ENCODE results near the gene NUDT2. TPM values are rescaled to one million over a fixed set of nuclear protein-coding genes. Genes with fewer than 3 reads are reported as not detected.
"Not testable (repeated sequence)": the region's sequence is repeated elsewhere in the genome, so short reads cannot be mapped to it uniquely, and the experiment has no call there.

NUDT2 gene
- total RNA-seq, 5 donors from 2014 or later (not counting 1 experiment from before 2014, with no cell fraction given), result 9.9 to 22.7 (median 17.4) TPM

DNA sequence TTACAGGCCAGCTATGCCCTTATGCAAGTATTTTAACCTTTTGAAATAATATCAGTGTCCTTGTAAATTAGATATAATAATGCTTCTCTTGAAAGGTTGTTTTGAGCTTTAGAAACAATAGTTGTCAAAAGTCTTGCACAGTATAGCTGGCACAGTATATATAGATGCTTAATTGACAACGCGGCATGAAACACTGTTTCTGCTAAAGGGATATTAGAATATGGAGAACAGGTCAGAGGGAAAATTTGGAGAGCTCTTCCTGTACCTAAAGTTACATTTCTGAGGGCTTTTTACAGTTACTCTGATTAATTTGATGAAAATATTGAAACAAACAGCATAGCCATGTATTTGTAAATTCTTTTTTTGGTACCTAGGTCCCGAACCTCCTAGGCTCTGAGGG is 4.5 kb downstream of the NUDT2 start:
- POLR2A ChIA-PET, result no interaction called here
- peaks cover 3 to 10% of the 10 kb centered on the region in 2 experiments for H3K4me1 ChIP-seq (ENCODE audit: control insufficient read depth in 1 of 2, extremely low read depth in 1 of 2, insufficient read depth in 2 of 2, low read length in 2 of 2)
- H3K36me3 ChIP-seq (ENCODE audit: control insufficient read depth in 2 of 2, extremely low read depth in 1 of 2, insufficient read depth in 1 of 2, low read length in 1 of 2), result peaks cover 0 to 5% of the 10 kb centered on the region in 2 donors
- H3K27me3 ChIP-seq (replicated peaks in 1 of 2; ENCODE audit: control insufficient read depth in 2 of 2, extremely low read depth in 1 of 2, insufficient read depth in 2 of 2, low read length in 1 of 2), result no peaks in the 10 kb centered on the region
- no peak for ATAC-seq (replicated peaks in 1 of 4)
- H3K4me3 Mint-ChIP-seq, result no peak overlapping the region
- no peak for DNase-seq
- H3K9me3 Mint-ChIP-seq, result no peaks in the 10 kb centered on the region
- H3K36me3 Mint-ChIP-seq, result peaks cover 4% of the 10 kb centered on the region
- H3K9me3 ChIP-seq, result no peaks in the 10 kb centered on the region
- H3K27ac ChIP-seq (ENCODE audit: low read length), result no peak overlapping the region
- no peaks in the 10 kb centered on the region for H3K27me3 Mint-ChIP-seq
- no peak overlapping the region for H3K4me3 ChIP-seq (ENCODE audit: control insufficient read depth in 1 of 2, extremely low read depth in 1 of 2, low read length in 1 of 2)
- H3K27ac Mint-ChIP-seq, result no peak overlapping the region
- H3K4me1 Mint-ChIP-seq, result peaks cover 25 to 33% (median 31%) of the 10 kb centered on the region in 3 donors
- CTCF ChIA-PET, result interaction anchor here (0.8 to 3.1 kb wide), 6 partner anchors 9 to 70 kb away, joined by 3 to 27 read pairs (median 4); partner anchors contain the start of gene MYORG (in 1 of the 2)
- 64% methylated on average over 2 of the region's 3 CpGs for WGBS (ENCODE audit: insufficient coverage)

- POLR2A ChIA-PET, result no interaction called here
- no peak overlapping the region for H3K4me3 Mint-ChIP-seq
- no CpG with 5 or more reads among the region's 1 CpG for WGBS (ENCODE audit: insufficient coverage)
Observed at GRCh38 chr9:34334337-34334824, 5.0 kb downstream of the NUDT2 start.

GRCh38 chr9:34334916-34335315 is 5.5 kb downstream of the NUDT2 start:
- no peak overlapping the region for H3K4me3 Mint-ChIP-seq
- Histone ChIP-seq H3K27ac (ENCODE audit: low read length) (no peak overlapping the region), H3K36me3 (ENCODE audit: control insufficient read depth in 2 of 2, extremely low read depth in 1 of 2, insufficient read depth in 1 of 2, low read length in 1 of 2) (peaks cover 0 to 12% of the 10 kb centered on the region in 2 donors), H3K9me3 (no peaks in the 10 kb centered on the region), H3K4me1 (ENCODE audit: control insufficient read depth in 1 of 2, extremely low read depth in 1 of 2, insufficient read depth in 2 of 2, low read length in 2 of 2) (peaks cover 2 to 7% of the 10 kb centered on the region in 2 experiments), H3K27me3 (replicated peaks in 1 of 2; ENCODE audit: control insufficient read depth in 2 of 2, extremely low read depth in 1 of 2, insufficient read depth in 2 of 2, low read length in 1 of 2) (no peaks in the 10 kb centered on the region), H3K4me3 (ENCODE audit: control insufficient read depth in 1 of 2, extremely low read depth in 1 of 2, low read length in 1 of 2) (no peak overlapping the region)
- ChIA-PET CTCF (interaction anchor here in 1 of 2 donors (0.6 kb wide), 1 partner anchor 115 kb away, joined by 3 read pairs; no protein-coding TSS in a partner anchor), POLR2A (interaction anchor here in 1 of 2 donors (0.6 kb wide), 1 partner anchor 735 kb away, joined by 14 read pairs; no protein-coding TSS in a partner anchor)
- no peaks in the 10 kb centered on the region for H3K27me3 Mint-ChIP-seq
- no peaks in the 10 kb centered on the region for H3K9me3 Mint-ChIP-seq
- DNase-seq (no peak), ATAC-seq (replicated peaks in 1 of 4) (no peak)
- peaks cover 22 to 23% (median 23%) of the 10 kb centered on the region in 3 donors for H3K4me1 Mint-ChIP-seq
- 100% methylated on average over 1 of the region's 2 CpGs for WGBS (ENCODE audit: insufficient coverage)
- H3K36me3 Mint-ChIP-seq, result peaks cover 7% of the 10 kb centered on the region
- no peak overlapping the region for H3K27ac Mint-ChIP-seq

More at GRCh38 chr9:34334337-34334824, 5.0 kb downstream of the NUDT2 start:
- H3K9me3 Mint-ChIP-seq, result no peaks in the 10 kb centered on the region
- CTCF ChIA-PET, result interaction anchor here (0.6 to 3.1 kb wide), 6 partner anchors 42 to 116 kb away, joined by 3 to 27 read pairs (median 4); partner anchors contain the start of gene MYORG (in 1 of the 2)
- Histone ChIP-seq H3K27me3 (replicated peaks in 1 of 2; ENCODE audit: control insufficient read depth in 2 of 2, extremely low read depth in 1 of 2, insufficient read depth in 2 of 2, low read length in 1 of 2) (no peaks in the 10 kb centered on the region), H3K9me3 (no peaks in the 10 kb centered on the region), H3K27ac (ENCODE audit: low read length) (no peak overlapping the region), H3K4me3 (ENCODE audit: control insufficient read depth in 1 of 2, extremely low read depth in 1 of 2, low read length in 1 of 2) (no peak overlapping the region), H3K4me1 (ENCODE audit: control insufficient read depth in 1 of 2, extremely low read depth in 1 of 2, insufficient read depth in 2 of 2, low read length in 2 of 2) (peaks cover 2 to 9% of the 10 kb centered on the region in 2 experiments), H3K36me3 (ENCODE audit: control insufficient read depth in 2 of 2, extremely low read depth in 1 of 2, insufficient read depth in 1 of 2, low read length in 1 of 2) (peaks cover 0 to 10% of the 10 kb centered on the region in 2 donors)
- H3K27ac Mint-ChIP-seq, result no peak overlapping the region
- H3K27me3 Mint-ChIP-seq, result no peaks in the 10 kb centered on the region
- peaks cover 7% of the 10 kb centered on the region for H3K36me3 Mint-ChIP-seq
- DNase-seq (no peak), ATAC-seq (replicated peaks in 1 of 4) (no peak)
- H3K4me1 Mint-ChIP-seq, result peaks cover 23 to 29% (median 29%) of the 10 kb centered on the region in 3 donors

DNA sequence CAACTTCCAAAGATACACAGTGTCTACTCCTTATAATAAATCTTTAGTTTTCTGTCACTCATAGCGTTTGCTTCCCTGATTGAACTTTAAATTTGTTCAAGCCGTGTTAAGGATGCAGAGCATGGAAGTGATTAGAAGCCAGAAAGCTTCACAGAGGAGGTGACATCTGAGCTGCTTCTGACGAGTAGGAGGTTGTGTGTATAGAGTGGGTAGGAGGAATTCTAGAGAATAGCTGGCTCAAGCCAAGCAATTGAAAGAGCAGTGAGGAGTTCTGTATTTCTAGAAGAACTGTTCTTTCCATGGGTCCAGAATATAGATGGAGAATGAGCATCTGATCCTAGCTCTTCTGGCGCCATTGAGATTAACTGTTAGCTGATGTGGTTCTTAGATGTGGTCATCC is 6.0 kb downstream of the NUDT2 start:
- peaks cover under 1 to 17% of the 10 kb centered on the region in 2 donors for H3K36me3 ChIP-seq (ENCODE audit: control insufficient read depth in 2 of 2, extremely low read depth in 1 of 2, insufficient read depth in 1 of 2, low read length in 1 of 2)
- peaks cover under 1 to 3% of the 10 kb centered on the region in 2 experiments for H3K4me1 ChIP-seq (ENCODE audit: control insufficient read depth in 1 of 2, extremely low read depth in 1 of 2, insufficient read depth in 2 of 2, low read length in 2 of 2)
- no peaks in the 10 kb centered on the region for H3K27me3 ChIP-seq (replicated peaks in 1 of 2; ENCODE audit: control insufficient read depth in 2 of 2, extremely low read depth in 1 of 2, insufficient read depth in 2 of 2, low read length in 1 of 2)
- Mint-ChIP-seq H3K36me3 (peaks cover 12% of the 10 kb centered on the region), H3K9me3 (no peaks in the 10 kb centered on the region), H3K4me3 (no peak overlapping the region), H3K4me1 (peaks cover 17 to 23% (median 19%) of the 10 kb centered on the region in 3 donors), H3K27me3 (no peaks in the 10 kb centered on the region), H3K27ac (no peak overlapping the region)
- H3K9me3 ChIP-seq, result no peaks in the 10 kb centered on the region
- no peak overlapping the region for H3K27ac ChIP-seq (ENCODE audit: low read length)
- ChIA-PET POLR2A (interaction anchor here in 1 of 2 donors (0.6 kb wide), 1 partner anchor 734 kb away, joined by 14 read pairs; no protein-coding TSS in a partner anchor), CTCF (interaction anchor here (0.6 kb wide), 2 partner anchors 38 to 539 kb away, joined by 3 read pairs; no protein-coding TSS in a partner anchor)
- no peak overlapping the region for H3K4me3 ChIP-seq (ENCODE audit: control insufficient read depth in 1 of 2, extremely low read depth in 1 of 2, low read length in 1 of 2)
- WGBS (ENCODE audit: insufficient coverage), result 85% methylated on average over 2 of the region's 4 CpGs
- no peak for ATAC-seq (replicated peaks in 1 of 4)
- no peak for DNase-seq

GRCh38 chr9:34337403-34337802 is 8.0 kb downstream of the NUDT2 start:
- no peak overlapping the region for H3K27ac ChIP-seq (ENCODE audit: low read length)
- Mint-ChIP-seq H3K9me3 (no peaks in the 10 kb centered on the region), H3K4me3 (no peak overlapping the region), H3K27ac (no peak overlapping the region), H3K27me3 (no peaks in the 10 kb centered on the region), H3K4me1 (peaks cover 5 to 8% (median 5%) of the 10 kb centered on the region in 3 donors), H3K36me3 (peaks cover 21% of the 10 kb centered on the region)
- CTCF ChIA-PET, result interaction anchor here in 1 of 2 donors (0.5 to 0.7 kb wide), 3 partner anchors 237 to 524 kb away, joined by 5 to 8 read pairs (median 6); no protein-coding TSS in a partner anchor
- ATAC-seq (replicated peaks in 1 of 4), result no peak
- POLR2A ChIA-PET, result no interaction called here
- H3K27me3 ChIP-seq (replicated peaks in 1 of 2; ENCODE audit: control insufficient read depth in 2 of 2, extremely low read depth in 1 of 2, insufficient read depth in 2 of 2, low read length in 1 of 2), result no peaks in the 10 kb centered on the region
- H3K36me3 ChIP-seq (ENCODE audit: control insufficient read depth in 2 of 2, extremely low read depth in 1 of 2, insufficient read depth in 1 of 2, low read length in 1 of 2), result peaks cover 4 to 34% of the 10 kb centered on the region in 2 donors
- no peak for DNase-seq
- H3K9me3 ChIP-seq, result no peaks in the 10 kb centered on the region
- WGBS (ENCODE audit: insufficient coverage), result 95% methylated on average over 2 of the region's 2 CpGs
- no peak overlapping the region for H3K4me3 ChIP-seq (ENCODE audit: control insufficient read depth in 1 of 2, extremely low read depth in 1 of 2, low read length in 1 of 2)
- H3K4me1 ChIP-seq (ENCODE audit: control insufficient read depth in 1 of 2, extremely low read depth in 1 of 2, insufficient read depth in 2 of 2, low read length in 2 of 2), result no peaks in the 10 kb centered on the region

DNA sequence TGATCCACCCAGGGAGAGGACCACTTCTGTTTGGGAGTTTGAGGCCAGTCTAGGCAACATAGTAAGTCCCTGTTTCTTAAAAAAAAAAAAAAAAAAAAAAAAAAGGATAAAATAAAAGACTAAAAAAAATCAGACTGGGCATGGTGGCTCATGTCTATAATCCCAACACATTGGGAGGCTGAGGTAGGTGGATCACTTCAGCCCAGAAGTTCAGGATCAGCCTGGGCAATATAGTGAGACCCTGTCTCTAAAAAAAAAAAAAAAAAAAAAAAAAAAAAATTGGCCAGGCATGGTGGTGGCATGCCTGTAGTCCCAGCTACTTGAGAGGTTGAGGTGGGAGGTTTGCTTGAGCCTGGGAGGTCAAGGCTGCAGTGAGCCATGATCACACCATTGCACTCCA is 8.7 kb downstream of the NUDT2 start:
- H3K4me1 ChIP-seq (ENCODE audit: control insufficient read depth in 1 of 2, extremely low read depth in 1 of 2, insufficient read depth in 2 of 2, low read length in 2 of 2); H3K9me3 ChIP-seq; H3K27ac ChIP-seq (ENCODE audit: low read length); H3K4me3 ChIP-seq (ENCODE audit: control insufficient read depth in 1 of 2, extremely low read depth in 1 of 2, low read length in 1 of 2); DNase-seq; POLR2A ChIA-PET; H3K4me1 Mint-ChIP-seq; ATAC-seq (replicated peaks in 1 of 4); H3K27ac Mint-ChIP-seq; H3K4me3 Mint-ChIP-seq; H3K9me3 Mint-ChIP-seq; H3K27me3 ChIP-seq (replicated peaks in 1 of 2; ENCODE audit: control insufficient read depth in 2 of 2, extremely low read depth in 1 of 2, insufficient read depth in 2 of 2, low read length in 1 of 2); H3K27me3 Mint-ChIP-seq: not testable (repeated sequence)
- H3K36me3 ChIP-seq (ENCODE audit: control insufficient read depth in 2 of 2, extremely low read depth in 1 of 2, insufficient read depth in 1 of 2, low read length in 1 of 2), result peaks cover 4 to 41% of the 10 kb centered on the region in 2 donors
- CTCF ChIA-PET, result interaction anchor here (0.5 to 0.7 kb wide), 2 partner anchors 73 to 525 kb away, joined by 5 to 8 read pairs; no protein-coding TSS in a partner anchor
- peaks cover 24% of the 10 kb centered on the region for H3K36me3 Mint-ChIP-seq
